Measurements from ENCODE around the gene ARL2. TPM values are rescaled to one million over a fixed set of nuclear protein-coding genes. Genes with fewer than 3 reads are reported as not detected.
A peak's percentile ranks its signal among the peaks of the same experiment; 100 is the strongest.
"Not testable (repeated sequence)": the region's sequence is repeated elsewhere in the genome, so short reads cannot be mapped to it uniquely, and the experiment has no call there.

ARL2 gene
- total RNA-seq (2014; rRNA removed; shearing (Covaris generic)), result 219 and 221 TPM in 2 replicates

GRCh38 chr11:65013888-65014725, at the start of gene ARL2:
TSS of gene ARL2 (plus strand) at chr11:65014160. CDS start at chr11:65014208, 48 bp downstream.
- peaks cover 5% of the 10 kb centered on the region for H3K36me3 ChIP-seq (replicated peaks; ENCODE audit: control insufficient read depth, insufficient read depth, low read length)
- H3K27me3 ChIP-seq (ENCODE audit: control insufficient read depth, insufficient read depth, low read length), result no peaks in the 10 kb centered on the region
- H3K4me3 ChIP-seq (ENCODE audit: insufficient read depth, low read depth, low read length), result peak within 1 kb of the TSS; percentile 83
- DNase-seq, result peak; percentile 99

- Histone ChIP-seq H3K27me3 (ENCODE audit: control insufficient read depth, insufficient read depth, low read length) (peaks cover 8% of the 10 kb centered on the region; the same call in 1 of the 2 replicates), H3K36me3 (replicated peaks; ENCODE audit: control insufficient read depth, insufficient read depth, low read length) (no peaks in the 10 kb centered on the region), H3K4me3 (ENCODE audit: insufficient read depth, low read depth, low read length) (no peak overlapping the region)
- DNase-seq, result no peak
Measured at GRCh38 chr11:64967375-64967774, 46.6 kb upstream of the ARL2 start.

DNA sequence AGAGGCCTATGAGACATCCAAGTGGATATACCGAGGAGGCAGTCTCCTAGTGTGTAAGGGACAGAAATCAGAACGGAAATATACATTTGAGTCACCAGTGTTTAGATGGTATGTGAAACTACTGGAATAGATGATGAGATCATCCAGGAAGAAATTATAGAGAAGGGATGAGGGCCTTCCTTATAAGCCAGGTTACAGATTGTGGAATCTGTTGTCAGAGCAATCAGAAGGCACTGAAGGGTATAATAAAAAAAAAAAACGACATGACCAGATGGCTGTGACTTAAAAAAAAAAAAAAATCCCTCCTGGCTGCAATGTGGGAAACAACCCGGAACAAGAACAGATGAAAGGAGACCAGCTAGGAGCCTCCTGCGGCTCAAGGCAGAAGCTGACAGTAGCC, 44.8 kb upstream of the ARL2 start:
- H3K4me3 ChIP-seq (ENCODE audit: insufficient read depth, low read depth, low read length), result no peak overlapping the region
- no peak for DNase-seq
- no peaks in the 10 kb centered on the region for H3K36me3 ChIP-seq (replicated peaks; ENCODE audit: control insufficient read depth, insufficient read depth, low read length)
- peaks cover 9% of the 10 kb centered on the region for H3K27me3 ChIP-seq (ENCODE audit: control insufficient read depth, insufficient read depth, low read length)

DNA sequence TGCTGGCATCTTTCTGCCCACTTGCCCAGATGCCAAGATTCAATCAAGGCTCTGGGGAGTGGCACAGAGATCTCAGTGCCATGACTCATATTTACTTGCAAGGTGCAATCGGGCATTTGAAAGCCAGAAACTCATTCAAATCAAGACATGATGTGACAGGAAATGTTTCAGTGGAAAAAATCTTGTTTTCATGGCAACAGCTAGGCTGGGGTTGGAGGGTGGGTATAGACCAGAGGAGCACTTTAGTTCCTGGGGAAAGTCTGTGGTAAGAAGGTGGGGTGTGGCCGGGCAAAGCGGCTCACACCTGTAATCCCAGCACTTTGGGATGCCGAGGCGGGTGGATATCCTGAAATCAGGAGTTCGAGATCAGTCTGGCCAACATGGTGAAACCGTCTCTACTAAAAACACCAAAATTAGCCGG, 43.2 kb upstream of the ARL2 start:
- DNase-seq, result no peak
- no peaks in the 10 kb centered on the region for H3K36me3 ChIP-seq (replicated peaks; ENCODE audit: control insufficient read depth, insufficient read depth, low read length)
- no peak overlapping the region for H3K4me3 ChIP-seq (ENCODE audit: insufficient read depth, low read depth, low read length)
- peaks cover 9% of the 10 kb centered on the region for H3K27me3 ChIP-seq (ENCODE audit: control insufficient read depth, insufficient read depth, low read length)

DNA sequence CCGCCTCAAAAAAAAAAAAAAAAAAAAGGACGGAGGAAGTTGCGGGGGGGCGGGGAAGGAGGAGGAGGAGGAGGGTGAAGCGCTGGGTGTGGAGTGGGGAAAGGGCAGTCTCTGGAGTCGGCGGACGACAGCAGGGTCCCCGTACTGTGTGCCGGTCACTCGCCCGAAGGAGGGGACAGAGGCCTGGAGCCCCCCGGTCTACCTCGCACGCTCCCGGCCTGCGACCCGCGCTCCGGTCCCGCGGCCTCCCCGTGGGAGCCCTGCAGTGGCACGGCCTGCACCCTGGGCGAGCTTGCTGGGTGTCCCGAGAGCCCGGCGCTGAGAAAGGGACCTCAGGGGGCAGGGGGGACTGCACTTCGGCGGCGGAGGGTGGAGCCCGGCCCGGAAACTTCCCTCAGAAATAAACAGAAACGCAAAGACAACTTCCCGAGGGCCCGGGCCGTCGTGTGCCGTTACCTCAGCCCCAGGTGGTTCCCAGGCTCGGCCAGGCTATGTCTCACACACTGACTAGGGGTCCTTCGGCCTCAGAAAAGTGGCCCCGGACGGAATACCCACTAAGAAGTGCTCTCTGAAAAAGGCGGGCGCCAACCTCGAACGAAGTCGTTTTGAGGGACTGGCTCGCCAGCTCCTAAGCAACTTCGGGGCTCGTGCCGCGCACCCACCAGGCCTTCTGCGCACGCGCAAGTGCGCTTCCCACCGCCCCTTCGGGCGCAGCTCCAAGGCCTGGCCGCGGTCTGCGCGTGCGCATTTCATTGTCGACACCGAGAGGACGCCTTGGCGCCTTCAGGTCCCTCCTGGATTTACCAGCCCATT, 42.3 kb upstream of the ARL2 start, which contains the start of gene MAJIN:
MAJIN (minus strand) TSS at position 688 of the 813 bp plus-strand sequence. CDS start 12,703 bp downstream, outside the sequence.
- H3K36me3 ChIP-seq (replicated peaks; ENCODE audit: control insufficient read depth, insufficient read depth, low read length), result no peaks in the 10 kb centered on the region
- peak; percentile 66 for DNase-seq
- peak within 1 kb of the TSS; percentile 23 for H3K4me3 ChIP-seq (ENCODE audit: insufficient read depth, low read depth, low read length)
- H3K27me3 ChIP-seq (ENCODE audit: control insufficient read depth, insufficient read depth, low read length), result peaks cover 9% of the 10 kb centered on the region

DNA sequence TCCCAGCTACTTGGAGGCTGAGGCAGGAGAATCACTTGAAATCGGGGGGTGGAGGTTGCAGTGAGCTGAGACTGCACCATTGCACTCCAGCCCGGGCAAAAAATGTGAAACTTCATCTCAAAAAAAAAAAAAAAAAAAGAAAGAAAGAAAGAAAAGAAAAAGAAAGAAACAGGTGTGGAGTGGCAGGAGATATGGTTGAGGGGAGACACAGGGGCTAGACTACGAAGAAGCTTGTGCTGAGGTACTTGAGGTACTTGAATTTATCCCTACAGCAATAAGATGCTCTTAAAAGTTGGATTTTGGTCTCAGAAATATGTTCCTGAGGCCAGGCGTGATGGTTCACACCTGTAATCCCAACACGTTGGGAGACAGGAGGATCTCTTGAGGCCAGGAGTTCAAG, 39.8 kb upstream of the ARL2 start:
- DNase-seq, result no peak
- H3K4me3 ChIP-seq (ENCODE audit: insufficient read depth, low read depth, low read length), result no peak overlapping the region
- H3K27me3 ChIP-seq (ENCODE audit: control insufficient read depth, insufficient read depth, low read length), result peaks cover 9% of the 10 kb centered on the region
- no peaks in the 10 kb centered on the region for H3K36me3 ChIP-seq (replicated peaks; ENCODE audit: control insufficient read depth, insufficient read depth, low read length)

- peak; percentile 18 for DNase-seq
- no peaks in the 10 kb centered on the region for H3K36me3 ChIP-seq (replicated peaks; ENCODE audit: control insufficient read depth, insufficient read depth, low read length)
- H3K4me3 ChIP-seq (ENCODE audit: insufficient read depth, low read depth, low read length), result no peak overlapping the region
- H3K27me3 ChIP-seq (ENCODE audit: control insufficient read depth, insufficient read depth, low read length), result peaks cover 6% of the 10 kb centered on the region
Measured at GRCh38 chr11:64976651-64977050, 37.3 kb upstream of the ARL2 start.

- not testable (repeated sequence) for H3K4me3 ChIP-seq (ENCODE audit: insufficient read depth, low read depth, low read length); H3K27me3 ChIP-seq (ENCODE audit: control insufficient read depth, insufficient read depth, low read length); DNase-seq; H3K36me3 ChIP-seq (replicated peaks; ENCODE audit: control insufficient read depth, insufficient read depth, low read length)
Measured at GRCh38 chr11:64983339-64983738, 30.6 kb upstream of the ARL2 start.

GRCh38 chr11:64987998-64988854, 25.7 kb upstream of the ARL2 start:
- Histone ChIP-seq H3K36me3 (replicated peaks; ENCODE audit: control insufficient read depth, insufficient read depth, low read length) (no peaks in the 10 kb centered on the region), H3K4me3 (ENCODE audit: insufficient read depth, low read depth, low read length) (no peak overlapping the region), H3K27me3 (ENCODE audit: control insufficient read depth, insufficient read depth, low read length) (no peaks in the 10 kb centered on the region)
- DNase-seq, result peak; percentile 10

- Histone ChIP-seq H3K4me3 (ENCODE audit: insufficient read depth, low read depth, low read length) (no peak overlapping the region), H3K36me3 (replicated peaks; ENCODE audit: control insufficient read depth, insufficient read depth, low read length) (no peaks in the 10 kb centered on the region), H3K27me3 (ENCODE audit: control insufficient read depth, insufficient read depth, low read length) (no peaks in the 10 kb centered on the region)
- DNase-seq, result peak; percentile 43
Measured at GRCh38 chr11:64989416-64989815, 24.5 kb upstream of the ARL2 start.

- no peaks in the 10 kb centered on the region for H3K27me3 ChIP-seq (ENCODE audit: control insufficient read depth, insufficient read depth, low read length)
- no peak overlapping the region for H3K4me3 ChIP-seq (ENCODE audit: insufficient read depth, low read depth, low read length)
- no peaks in the 10 kb centered on the region for H3K36me3 ChIP-seq (replicated peaks; ENCODE audit: control insufficient read depth, insufficient read depth, low read length)
- DNase-seq, result peak; percentile 19
Measured at GRCh38 chr11:64990222-64990923, 23.6 kb upstream of the ARL2 start.

DNA sequence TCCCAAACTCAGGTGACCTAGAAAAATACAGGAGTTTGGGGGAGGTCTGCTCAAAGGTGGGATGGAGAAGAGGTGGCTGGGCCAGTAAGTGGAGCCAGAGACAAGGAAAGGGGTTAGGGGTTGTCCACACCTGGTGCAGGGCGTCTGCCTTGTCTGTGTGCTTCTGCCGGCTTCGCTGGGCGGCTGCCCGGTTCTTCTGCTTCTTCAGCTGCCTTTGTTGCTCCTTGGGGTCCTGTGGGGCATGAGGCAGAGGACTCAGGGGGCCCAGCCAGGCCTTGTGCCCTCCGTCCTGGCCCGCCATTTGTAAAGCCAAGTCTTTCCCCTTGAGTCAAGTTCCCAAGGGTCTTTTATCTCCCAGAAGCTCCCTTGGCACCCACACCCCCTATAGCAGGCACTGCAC, 19.6 kb upstream of the ARL2 start:
- DNase-seq, result peak; percentile 22
- Histone ChIP-seq H3K27me3 (ENCODE audit: control insufficient read depth, insufficient read depth, low read length) (no peaks in the 10 kb centered on the region), H3K36me3 (replicated peaks; ENCODE audit: control insufficient read depth, insufficient read depth, low read length) (no peaks in the 10 kb centered on the region), H3K4me3 (ENCODE audit: insufficient read depth, low read depth, low read length) (no peak overlapping the region)

DNA sequence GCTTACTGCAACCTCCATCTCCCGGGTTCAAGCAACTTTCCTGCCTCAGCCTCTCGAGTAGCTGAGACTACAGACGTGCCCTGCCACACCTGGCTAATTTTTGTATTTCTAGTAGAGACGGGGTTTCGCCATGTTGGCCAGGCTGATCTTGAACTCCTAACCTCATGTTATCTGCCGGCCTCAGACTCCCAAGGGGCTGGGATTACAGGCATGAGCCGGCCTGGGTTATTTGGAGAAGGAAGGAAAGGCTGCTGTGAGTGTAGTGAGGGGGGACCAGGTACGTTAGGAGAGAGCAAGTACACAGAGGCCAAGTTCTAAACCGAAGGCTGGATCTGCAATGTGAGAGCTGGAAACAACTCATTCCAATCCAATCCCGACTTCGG, 17.6 kb upstream of the ARL2 start:
- Histone ChIP-seq H3K36me3 (replicated peaks; ENCODE audit: control insufficient read depth, insufficient read depth, low read length) (no peaks in the 10 kb centered on the region), H3K4me3 (ENCODE audit: insufficient read depth, low read depth, low read length) (no peak overlapping the region; the same call in 1 of the 2 replicates), H3K27me3 (ENCODE audit: control insufficient read depth, insufficient read depth, low read length) (no peaks in the 10 kb centered on the region)
- no peak for DNase-seq

All from H7 (cell line).